ENCODE data around the gene VSNL1.

Gene VSNL1

GRCh38 chr2:17573085-17573803, 32.7 kb downstream of the VSNL1 start:
- TF ChIP-seq LEF1 (IDR thresholded peaks at IDR 0.05; ENCODE audit: borderline replicate concordance): no peak
- TF ChIP-seq BHLHE40 (IDR thresholded peaks at IDR 0.05; ENCODE audit: borderline replicate concordance): no peak
- TF ChIP-seq PKNOX1 (IDR thresholded peaks at IDR 0.05): no peak
- TF ChIP-seq FOXA1 (IDR thresholded peaks at IDR 0.05): no peak
- TF ChIP-seq ARNT (IDR thresholded peaks at IDR 0.05): no peak
- TF ChIP-seq HDGF (IDR thresholded peaks at IDR 0.05; ENCODE audit: borderline replicate concordance): no peak
- TF ChIP-seq CTBP1 (IDR thresholded peaks at IDR 0.05; ENCODE audit: borderline replicate concordance): no peak
- TF ChIP-seq SUZ12 (IDR thresholded peaks at IDR 0.05): no peak
- TF ChIP-seq NFRKB (IDR thresholded peaks at IDR 0.05): no peak
- TF ChIP-seq ELF4 (IDR thresholded peaks at IDR 0.05): no peak
- no peak for TF ChIP-seq FOXK2 (IDR thresholded peaks at IDR 0.05)
- TF ChIP-seq SP1 (IDR thresholded peaks at IDR 0.05): no peak
- ChIA-PET POLR2A (no interaction called here), CTCF (interaction anchor here (0.7 to 0.8 kb wide), 2 partner anchors 304 to 333 kb away, joined by 3 read pairs; no protein-coding TSS in a partner anchor)
- no peak for DNase-seq (ENCODE audit: extremely low spot score)

GRCh38 chr2:17573804-17574175, 33.3 kb downstream of the VSNL1 start:
- TF ChIP-seq ARNT (IDR thresholded peaks at IDR 0.05) (no peak), LEF1 (IDR thresholded peaks at IDR 0.05; ENCODE audit: borderline replicate concordance) (no peak), NFRKB (IDR thresholded peaks at IDR 0.05) (no peak), BHLHE40 (IDR thresholded peaks at IDR 0.05; ENCODE audit: borderline replicate concordance) (no peak), TARDBP (IDR thresholded peaks at IDR 0.05) (no peak), FOXK2 (IDR thresholded peaks at IDR 0.05) (no peak), L3MBTL2 (conservative IDR thresholded peaks at IDR 0.05) (no peak), SUZ12 (IDR thresholded peaks at IDR 0.05) (no peak), ZNF384 (IDR thresholded peaks at IDR 0.05) (no peak), CTBP1 (IDR thresholded peaks at IDR 0.05; ENCODE audit: borderline replicate concordance) (no peak)
- ChIA-PET POLR2A (no interaction called here), CTCF (interaction anchor here (0.7 to 0.8 kb wide), 2 partner anchors 304 to 334 kb away, joined by 3 read pairs; no protein-coding TSS in a partner anchor)
- no peak for DNase-seq (ENCODE audit: extremely low spot score)

GRCh38 chr2:17574406-17575073, 34.0 kb downstream of the VSNL1 start:
- TF ChIP-seq ARNT (IDR thresholded peaks at IDR 0.05): no peak
- TF ChIP-seq SP1 (IDR thresholded peaks at IDR 0.05): no peak
- TF ChIP-seq ELF4 (IDR thresholded peaks at IDR 0.05): no peak
- no peak for TF ChIP-seq L3MBTL2 (conservative IDR thresholded peaks at IDR 0.05)
- no peak for TF ChIP-seq CTBP1 (IDR thresholded peaks at IDR 0.05; ENCODE audit: borderline replicate concordance)
- no peak for TF ChIP-seq FOXA1 (IDR thresholded peaks at IDR 0.05)
- TF ChIP-seq NFRKB (IDR thresholded peaks at IDR 0.05): no peak
- no peak for TF ChIP-seq PKNOX1 (IDR thresholded peaks at IDR 0.05)
- no peak for TF ChIP-seq SUZ12 (IDR thresholded peaks at IDR 0.05)
- no peak for TF ChIP-seq HDGF (IDR thresholded peaks at IDR 0.05; ENCODE audit: borderline replicate concordance)
- no peak for TF ChIP-seq FOXM1 (IDR thresholded peaks at IDR 0.05; ENCODE audit: borderline replicate concordance)
- no peak for TF ChIP-seq TARDBP (IDR thresholded peaks at IDR 0.05)
- no peak for TF ChIP-seq FOXK2 (IDR thresholded peaks at IDR 0.05)
- TF ChIP-seq LEF1 (IDR thresholded peaks at IDR 0.05; ENCODE audit: borderline replicate concordance): no peak
- TF ChIP-seq BHLHE40 (IDR thresholded peaks at IDR 0.05; ENCODE audit: borderline replicate concordance): no peak
- no peak for TF ChIP-seq ZNF384 (IDR thresholded peaks at IDR 0.05)
- CTCF ChIA-PET: interaction anchor here (0.8 kb wide), 2 partner anchors 36 to 303 kb away, joined by 3 read pairs; no protein-coding TSS in a partner anchor
- DNase-seq (ENCODE audit: extremely low spot score): no peak
- POLR2A ChIA-PET: no interaction called here

- TF ChIP-seq FOXA1 (IDR thresholded peaks at IDR 0.05) (no peak), ZNF384 (IDR thresholded peaks at IDR 0.05) (no peak), ARNT (IDR thresholded peaks at IDR 0.05) (no peak), TARDBP (IDR thresholded peaks at IDR 0.05) (no peak)
- ChIA-PET CTCF (no interaction called here), POLR2A (no interaction called here)
- DNase-seq (ENCODE audit: extremely low spot score): no peak
Measured at GRCh38 chr2:17576802-17577201, 36.3 kb downstream of the VSNL1 start.

- ChIA-PET POLR2A (no interaction called here), CTCF (interaction anchor here (0.5 kb wide), 1 partner anchor 13 kb away, joined by 3 read pairs; no protein-coding TSS in a partner anchor)
- TF ChIP-seq HDGF (IDR thresholded peaks at IDR 0.05; ENCODE audit: borderline replicate concordance): no peak
- no peak for TF ChIP-seq L3MBTL2 (conservative IDR thresholded peaks at IDR 0.05)
- TF ChIP-seq TARDBP (IDR thresholded peaks at IDR 0.05): no peak
- TF ChIP-seq ELF4 (IDR thresholded peaks at IDR 0.05): no peak
- no peak for TF ChIP-seq LEF1 (IDR thresholded peaks at IDR 0.05; ENCODE audit: borderline replicate concordance)
- TF ChIP-seq SUZ12 (IDR thresholded peaks at IDR 0.05): no peak
- no peak for TF ChIP-seq FOXK2 (IDR thresholded peaks at IDR 0.05)
- no peak for TF ChIP-seq NFRKB (IDR thresholded peaks at IDR 0.05)
- no peak for TF ChIP-seq ZNF384 (IDR thresholded peaks at IDR 0.05)
- TF ChIP-seq PKNOX1 (IDR thresholded peaks at IDR 0.05): no peak
- TF ChIP-seq ARNT (IDR thresholded peaks at IDR 0.05): no peak
- TF ChIP-seq FOXA1 (IDR thresholded peaks at IDR 0.05): no peak
- no peak for TF ChIP-seq CTBP1 (IDR thresholded peaks at IDR 0.05; ENCODE audit: borderline replicate concordance)
- no peak for TF ChIP-seq BHLHE40 (IDR thresholded peaks at IDR 0.05; ENCODE audit: borderline replicate concordance)
- no peak for DNase-seq (ENCODE audit: extremely low spot score)
Measured at GRCh38 chr2:17578466-17578928, 38.0 kb downstream of the VSNL1 start.
